DND-41 (cell line): ENCODE results near the gene CARMIL1.

Source experiments
- ATAC-seq: fragments of 200-7000 bp; cut with Tn5 transposase; 3 replicates; pipeline ENCODE4 v1.9.1; 2021; ENCODE audit warnings: low read depth; ENCODE audit not compliant: insufficient read depth
- DNase-seq: peaks from one replicate; pipeline ENCODE4 v3.0.0-alpha.2; 2020
- H2AFZ ChIP-seq: 2 replicates; pipeline ENCODE4 v1.6.0; 2012; ENCODE audit warnings: low read depth, low read length
- H3K27ac ChIP-seq: 2 replicates; pipeline ENCODE4 v1.5.1; 2012; ENCODE audit warnings: low read length, inconsistent platforms
- H3K27me3 ChIP-seq: fragments of 200-600 bp; sonication (generic); 2 replicates; pipeline ENCODE4 v1.6.0; 2012; ENCODE audit warnings: low read length, mild to moderate bottlenecking, inconsistent platforms; ENCODE audit not compliant: insufficient read depth, poor library complexity
- H3K36me3 ChIP-seq: 2 replicates; pipeline ENCODE4 v1.5.1; 2012; ENCODE audit warnings: low read length, inconsistent platforms; ENCODE audit not compliant: insufficient read depth
- H3K4me1 ChIP-seq: 2 replicates; pipeline ENCODE4 v1.5.1; 2012; ENCODE audit warnings: mild to moderate bottlenecking, low read length; ENCODE audit not compliant: insufficient read depth
- H3K4me2 ChIP-seq: 2 replicates; pipeline ENCODE4 v1.6.0; 2012; ENCODE audit warnings: mild to moderate bottlenecking, moderate library complexity, low read length, inconsistent platforms; ENCODE audit not compliant: insufficient read depth
- H3K4me3 ChIP-seq, 2 experiments: fragments of 200-600 bp in 1 of 2; shearing (Covaris generic) in 1 of 2; 2 replicates each; pipeline ENCODE4 v1.5.1; 2012 to 2016; ENCODE audit warnings: inconsistent platforms in 2 of 2, low read length in 2 of 2, mild to moderate bottlenecking in 2 of 2, low read depth in 1 of 2, moderate library complexity in 1 of 2
- H3K79me2 ChIP-seq: 2 replicates; pipeline ENCODE4 v1.6.0; 2012; ENCODE audit warnings: low read length, inconsistent platforms; ENCODE audit not compliant: insufficient read depth
- H3K9ac ChIP-seq: 2 replicates; pipeline ENCODE4 v1.6.0; 2012; ENCODE audit warnings: low read depth, mild to moderate bottlenecking, inconsistent platforms, low read length, moderate library complexity
- H3K9me3 ChIP-seq: 2 replicates; pipeline ENCODE4 v1.5.1; 2012; ENCODE audit warnings: low read length, moderate library complexity, mild to moderate bottlenecking, inconsistent platforms; ENCODE audit not compliant: insufficient read depth, severe bottlenecking
- H4K20me1 ChIP-seq: 2 replicates; pipeline ENCODE4 v1.6.0; 2012; ENCODE audit warnings: low read length; ENCODE audit not compliant: insufficient read depth
- CTCF ChIP-seq: IDR thresholded peaks from 2 replicates; pipeline ENCODE4 v1.5.1; 2012; ENCODE audit warnings: borderline replicate concordance, low read length, moderate library complexity, mild to moderate bottlenecking; ENCODE audit not compliant: poor library complexity, severe bottlenecking; ENCODE audit errors: extremely low read depth
- EZH2 ChIP-seq: IDR thresholded peaks from 3 replicates; pipeline ENCODE4 v1.6.1; 2012; ENCODE audit warnings: borderline replicate concordance, low read depth, mild to moderate bottlenecking, moderate library complexity, low read length, inconsistent platforms; ENCODE audit not compliant: severe bottlenecking

Gene CARMIL1

DNA sequence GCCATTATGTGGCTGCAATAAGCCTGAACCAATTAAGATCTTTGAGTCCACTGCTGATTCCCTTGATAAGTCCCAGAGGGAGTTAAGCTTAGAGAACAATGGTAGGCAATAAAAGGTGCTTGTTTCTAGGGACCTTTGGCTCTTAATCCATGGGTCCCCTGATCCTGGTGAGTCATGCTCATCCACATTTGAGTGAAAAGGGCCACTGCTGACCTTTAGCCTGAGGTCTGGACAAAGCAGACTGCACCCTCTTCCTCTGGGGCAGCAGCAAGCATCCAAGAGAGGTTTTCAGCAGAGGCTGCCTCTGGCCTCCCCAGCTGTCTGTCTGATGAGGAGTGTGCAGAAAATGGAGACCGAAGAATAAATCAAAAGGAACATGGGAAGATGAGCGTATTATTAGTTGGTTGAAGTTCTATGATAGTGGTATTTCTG, 356.7 kb downstream of the CARMIL1 start:
- DNase-seq (no peak), ATAC-seq (no peak)
- Histone ChIP-seq H3K4me3 (no peak overlapping the region), H3K9ac (no peak overlapping the region), H3K27me3 (peaks cover 19% of the 10 kb centered on the region), H3K4me2 (no peak overlapping the region), H3K79me2 (no peaks in the 10 kb centered on the region), H3K4me1 (no peaks in the 10 kb centered on the region), H3K36me3 (no peaks in the 10 kb centered on the region), H2AFZ (no peak overlapping the region), H4K20me1 (no peaks in the 10 kb centered on the region), H3K27ac (no peak overlapping the region), H3K9me3 (no peaks in the 10 kb centered on the region)
- TF ChIP-seq CTCF (no peak), EZH2 (no peak)

DNA sequence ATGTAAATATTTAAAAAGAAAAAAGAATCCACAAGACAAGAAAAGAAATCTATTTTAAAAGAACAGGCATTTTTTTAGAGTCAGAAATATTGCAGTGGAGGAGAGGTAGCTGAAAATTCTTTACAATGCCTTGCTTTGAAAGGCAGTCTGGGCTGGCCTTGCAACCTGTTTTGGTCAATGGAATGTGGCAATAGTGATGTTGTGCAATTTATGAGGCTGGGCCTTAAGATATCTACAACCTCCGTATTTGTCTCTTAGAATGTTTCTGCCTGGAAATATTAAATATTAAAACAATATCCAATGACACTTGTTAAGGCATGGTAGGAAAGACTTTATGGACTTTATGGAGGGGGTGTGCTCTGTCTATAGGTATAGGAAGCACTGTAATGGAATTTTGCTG, 358.0 kb downstream of the CARMIL1 start:
- Histone ChIP-seq H2AFZ (no peak overlapping the region), H3K4me3 (no peak overlapping the region), H3K79me2 (no peaks in the 10 kb centered on the region), H3K4me2 (no peak overlapping the region), H3K27ac (no peak overlapping the region), H3K9me3 (no peaks in the 10 kb centered on the region), H3K9ac (no peak overlapping the region), H3K36me3 (no peaks in the 10 kb centered on the region), H3K27me3 (peaks cover 21% of the 10 kb centered on the region), H3K4me1 (no peaks in the 10 kb centered on the region), H4K20me1 (no peaks in the 10 kb centered on the region)
- no peak for TF ChIP-seq CTCF
- TF ChIP-seq EZH2: no peak
- ATAC-seq (no peak), DNase-seq (no peak)

- Histone ChIP-seq H2AFZ (no peak overlapping the region), H3K4me1 (no peaks in the 10 kb centered on the region), H4K20me1 (no peaks in the 10 kb centered on the region), H3K27me3 (peaks cover 21% of the 10 kb centered on the region), H3K4me2 (no peak overlapping the region), H3K9ac (no peak overlapping the region), H3K79me2 (no peaks in the 10 kb centered on the region), H3K27ac (no peak overlapping the region), H3K4me3 (no peak overlapping the region), H3K36me3 (no peaks in the 10 kb centered on the region), H3K9me3 (no peaks in the 10 kb centered on the region)
- TF ChIP-seq EZH2: no peak
- TF ChIP-seq CTCF: no peak
- ATAC-seq: no peak
- no peak for DNase-seq
Observed at GRCh38 chr6:25637960-25638434, 358.8 kb downstream of the CARMIL1 start.

DNA sequence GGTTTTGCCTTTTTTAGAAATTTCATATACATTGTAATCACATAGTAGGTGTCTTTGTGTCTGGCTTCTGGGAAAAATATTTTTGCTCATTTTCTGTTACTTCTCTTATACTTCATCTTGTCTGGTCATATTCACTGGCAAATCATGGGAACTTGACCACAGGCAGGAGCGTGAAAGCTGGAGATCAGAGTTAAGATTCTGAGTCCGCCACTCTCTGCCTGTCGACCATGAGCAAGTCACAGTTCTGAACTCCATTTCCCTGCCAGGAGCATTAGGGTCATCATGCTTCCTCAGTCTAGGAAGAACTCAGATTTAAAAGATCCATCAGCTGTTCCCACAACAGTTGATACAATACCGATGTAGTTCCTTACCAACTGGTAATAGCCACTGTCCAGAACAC, 360.5 kb downstream of the CARMIL1 start:
- TF ChIP-seq EZH2: no peak
- no peak for TF ChIP-seq CTCF
- no peak overlapping the region for H3K27ac ChIP-seq
- no peaks in the 10 kb centered on the region for H3K36me3 ChIP-seq
- H3K9ac ChIP-seq: no peak overlapping the region
- no peaks in the 10 kb centered on the region for H3K9me3 ChIP-seq
- no peak for ATAC-seq
- no peaks in the 10 kb centered on the region for H3K79me2 ChIP-seq
- H4K20me1 ChIP-seq: no peaks in the 10 kb centered on the region
- H3K27me3 ChIP-seq: peaks cover 20% of the 10 kb centered on the region
- no peak overlapping the region for H2AFZ ChIP-seq
- no peak overlapping the region for H3K4me3 ChIP-seq
- no peak overlapping the region for H3K4me2 ChIP-seq
- no peak for DNase-seq
- no peaks in the 10 kb centered on the region for H3K4me1 ChIP-seq
